Posterior cingulate gyrus (tissue), 11 donors: ENCODE results near the gene UBA7.
"Not testable (repeated sequence)": the region's sequence is repeated elsewhere in the genome, so short reads cannot be mapped to it uniquely, and the experiment has no call there.

Source experiments
- DNase-seq, 10 donors: peaks; one replicate each; pipeline versions ENCODE4 v3.0.0 to v3.0.0-alpha.2; 2020 to 2021; ENCODE audit warnings: mixed read lengths in 3 of 10
- intact Hi-C: fragments of 100-400 bp; cut with DNase I; formaldehyde crosslinking; loops from one replicate; pipeline ENCODE4 v1.15.1; 2023

UBA7 gene, protein sequence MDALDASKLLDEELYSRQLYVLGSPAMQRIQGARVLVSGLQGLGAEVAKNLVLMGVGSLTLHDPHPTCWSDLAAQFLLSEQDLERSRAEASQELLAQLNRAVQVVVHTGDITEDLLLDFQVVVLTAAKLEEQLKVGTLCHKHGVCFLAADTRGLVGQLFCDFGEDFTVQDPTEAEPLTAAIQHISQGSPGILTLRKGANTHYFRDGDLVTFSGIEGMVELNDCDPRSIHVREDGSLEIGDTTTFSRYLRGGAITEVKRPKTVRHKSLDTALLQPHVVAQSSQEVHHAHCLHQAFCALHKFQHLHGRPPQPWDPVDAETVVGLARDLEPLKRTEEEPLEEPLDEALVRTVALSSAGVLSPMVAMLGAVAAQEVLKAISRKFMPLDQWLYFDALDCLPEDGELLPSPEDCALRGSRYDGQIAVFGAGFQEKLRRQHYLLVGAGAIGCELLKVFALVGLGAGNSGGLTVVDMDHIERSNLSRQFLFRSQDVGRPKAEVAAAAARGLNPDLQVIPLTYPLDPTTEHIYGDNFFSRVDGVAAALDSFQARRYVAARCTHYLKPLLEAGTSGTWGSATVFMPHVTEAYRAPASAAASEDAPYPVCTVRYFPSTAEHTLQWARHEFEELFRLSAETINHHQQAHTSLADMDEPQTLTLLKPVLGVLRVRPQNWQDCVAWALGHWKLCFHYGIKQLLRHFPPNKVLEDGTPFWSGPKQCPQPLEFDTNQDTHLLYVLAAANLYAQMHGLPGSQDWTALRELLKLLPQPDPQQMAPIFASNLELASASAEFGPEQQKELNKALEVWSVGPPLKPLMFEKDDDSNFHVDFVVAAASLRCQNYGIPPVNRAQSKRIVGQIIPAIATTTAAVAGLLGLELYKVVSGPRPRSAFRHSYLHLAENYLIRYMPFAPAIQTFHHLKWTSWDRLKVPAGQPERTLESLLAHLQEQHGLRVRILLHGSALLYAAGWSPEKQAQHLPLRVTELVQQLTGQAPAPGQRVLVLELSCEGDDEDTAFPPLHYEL

DNA sequence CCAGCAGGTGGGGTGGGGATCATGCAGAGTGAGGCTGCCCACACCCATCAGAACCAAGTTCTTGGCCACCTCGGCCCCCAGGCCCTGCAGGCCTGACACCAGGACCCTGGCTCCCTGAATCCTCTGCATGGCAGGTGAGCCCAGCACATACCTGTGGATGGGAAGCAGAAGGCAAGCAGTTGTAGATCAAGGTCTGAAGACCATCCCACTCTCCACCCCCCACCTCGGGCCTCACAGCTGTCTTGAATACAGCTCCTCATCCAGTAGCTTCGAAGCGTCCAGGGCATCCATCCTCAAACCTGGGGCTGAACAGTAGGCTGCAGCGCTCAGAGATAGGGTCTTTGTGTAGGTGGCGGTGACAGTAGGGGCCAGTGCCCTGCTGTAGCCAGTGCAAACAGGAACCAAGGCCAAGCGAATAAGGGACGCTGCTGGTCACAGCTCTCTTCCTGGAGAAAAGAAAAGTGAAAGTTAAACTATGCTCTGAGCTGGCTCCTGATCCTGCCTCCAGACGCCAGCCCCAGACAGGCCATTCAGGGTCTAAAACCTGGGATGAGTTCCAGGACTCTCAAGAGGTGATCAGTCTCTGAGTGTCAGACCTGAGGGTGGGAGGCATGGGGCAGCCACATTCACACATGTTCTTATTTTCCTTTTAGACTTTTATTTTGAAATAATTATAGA is at the start of gene UBA7:
TSS of gene UBA7 (minus strand) at position 457 of the 678 bp plus-strand sequence. CDS start at position 291, 166 bp downstream.
- intact Hi-C loops: no loop called here
- DNase-seq: no peak

DNA sequence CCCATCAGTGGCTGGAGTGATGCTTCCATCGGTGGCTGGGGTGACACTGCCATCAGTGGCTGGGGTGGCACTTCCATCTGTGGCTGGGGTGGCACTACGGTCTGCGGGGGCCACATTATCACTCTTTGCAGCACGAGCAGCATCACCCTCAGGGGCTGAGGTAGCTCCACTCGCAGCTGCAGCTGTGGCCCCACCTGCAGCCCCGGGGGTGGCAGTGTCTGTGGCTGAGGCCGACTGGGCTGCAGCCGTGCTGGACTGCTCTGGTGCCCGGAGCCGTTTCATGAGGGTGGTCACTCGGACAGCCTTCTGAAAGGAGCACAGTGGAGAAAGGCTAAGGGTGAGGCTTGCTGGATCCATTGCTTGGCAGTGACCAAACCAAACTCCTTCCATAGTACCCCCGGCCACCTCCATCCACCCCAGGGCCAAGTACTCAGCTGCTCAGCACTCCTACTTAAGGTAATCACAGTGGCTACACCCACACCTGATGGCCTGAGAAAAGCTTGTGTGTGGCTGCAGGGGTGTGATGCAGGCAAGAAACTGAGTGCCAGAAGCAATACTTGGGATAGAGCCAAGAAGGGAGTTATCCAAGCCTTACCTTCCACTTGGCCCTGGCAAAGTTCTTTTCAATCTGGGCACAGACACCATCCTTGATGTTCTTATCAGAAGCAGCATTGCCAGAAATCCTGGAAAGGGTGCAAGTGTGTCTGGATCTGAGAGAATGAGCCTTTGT is 46.0 kb upstream of the UBA7 start:
- intact Hi-C loops: no loop called here
- DNase-seq: no peak

DNA sequence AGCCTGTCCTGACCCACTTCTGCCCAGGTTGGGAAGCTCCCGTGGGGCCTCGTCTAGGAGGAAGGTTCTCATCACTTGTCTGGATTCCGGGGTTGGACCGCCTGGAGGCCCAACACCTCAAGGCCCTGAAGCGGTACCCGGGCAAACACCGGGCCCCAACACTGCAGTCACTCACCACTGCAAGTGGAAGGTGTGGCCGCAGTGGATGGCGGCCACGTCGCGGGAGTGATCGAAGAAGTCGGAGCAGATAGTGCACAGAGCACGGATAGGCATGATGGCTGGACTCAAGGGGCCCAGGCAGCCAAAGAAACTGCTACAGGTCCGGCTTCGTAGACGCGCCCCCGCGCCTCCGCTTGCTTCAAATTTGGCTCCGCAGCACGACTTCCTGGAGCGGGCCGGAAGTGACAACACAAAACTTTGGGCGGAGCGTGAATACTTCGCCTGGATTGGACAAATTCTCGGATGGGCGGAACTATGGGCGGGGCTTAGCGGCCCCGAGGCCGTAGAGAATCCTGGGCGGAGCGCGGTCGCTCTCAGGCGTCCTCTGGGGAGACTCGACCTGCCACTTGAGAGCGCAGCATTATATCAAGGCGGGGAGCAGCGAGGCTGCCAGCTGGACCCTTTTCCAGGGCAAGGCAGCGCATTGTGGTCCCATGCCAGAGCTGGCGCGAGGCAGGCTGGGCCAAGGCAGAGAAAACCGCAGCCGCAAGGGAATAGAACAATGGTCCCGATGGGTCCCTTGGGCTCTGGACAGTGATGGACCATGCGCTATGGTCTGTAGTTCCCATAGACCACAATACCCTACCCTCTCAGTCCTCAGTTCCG is 42.6 kb upstream of the UBA7 start, which contains the start of gene TRAIP:
TSS of gene TRAIP (minus strand) at position 384 of the 825 bp plus-strand sequence. CDS start at position 273, 111 bp downstream.
- DNase-seq: peak; percentile 86 to 99 (median 94)
- intact Hi-C loops: no loop called here

DNA sequence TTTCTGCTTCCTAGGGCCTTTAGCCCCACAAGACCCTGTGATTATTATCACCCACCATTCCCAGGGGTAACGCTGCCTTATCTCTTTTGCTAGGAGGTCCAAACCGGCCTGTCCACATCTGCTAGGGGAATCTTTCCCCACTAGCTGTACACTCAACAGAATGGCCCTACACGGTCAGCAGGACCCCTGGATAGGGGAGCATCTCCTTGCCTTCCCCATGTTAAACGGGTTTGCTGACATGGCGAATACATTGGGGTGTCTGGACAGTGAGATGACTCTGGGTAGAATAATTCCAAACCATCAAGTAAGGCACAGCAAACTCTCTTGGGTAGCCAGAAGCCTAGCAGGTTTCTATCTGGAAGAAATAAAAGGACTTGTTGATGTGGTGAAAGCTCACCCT is 41.9 kb upstream of the UBA7 start:
- intact Hi-C loops: no loop called here
- DNase-seq: no peak

DNA sequence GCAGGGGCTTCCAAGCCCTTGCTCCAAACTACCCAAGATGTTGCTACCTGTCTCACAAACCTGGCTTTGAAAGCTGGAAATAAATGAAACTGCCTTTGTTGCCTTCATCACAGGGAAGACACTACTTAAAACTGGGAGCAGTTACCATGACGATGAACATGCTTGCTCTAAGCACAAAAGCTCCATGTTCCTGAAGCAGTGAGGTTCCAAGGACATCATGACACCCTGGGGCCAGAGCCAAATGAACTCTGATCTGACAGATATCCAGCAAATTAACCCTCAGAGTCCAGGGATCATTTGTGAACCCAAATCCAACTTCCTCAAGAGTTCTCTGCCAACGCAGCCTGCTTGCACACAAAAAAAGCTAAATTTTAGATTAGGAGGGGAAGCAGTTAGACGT is 31.9 kb upstream of the UBA7 start:
- DNase-seq: peak in 1 of 10 donors; percentile 1
- intact Hi-C loops: no loop called here

DNA sequence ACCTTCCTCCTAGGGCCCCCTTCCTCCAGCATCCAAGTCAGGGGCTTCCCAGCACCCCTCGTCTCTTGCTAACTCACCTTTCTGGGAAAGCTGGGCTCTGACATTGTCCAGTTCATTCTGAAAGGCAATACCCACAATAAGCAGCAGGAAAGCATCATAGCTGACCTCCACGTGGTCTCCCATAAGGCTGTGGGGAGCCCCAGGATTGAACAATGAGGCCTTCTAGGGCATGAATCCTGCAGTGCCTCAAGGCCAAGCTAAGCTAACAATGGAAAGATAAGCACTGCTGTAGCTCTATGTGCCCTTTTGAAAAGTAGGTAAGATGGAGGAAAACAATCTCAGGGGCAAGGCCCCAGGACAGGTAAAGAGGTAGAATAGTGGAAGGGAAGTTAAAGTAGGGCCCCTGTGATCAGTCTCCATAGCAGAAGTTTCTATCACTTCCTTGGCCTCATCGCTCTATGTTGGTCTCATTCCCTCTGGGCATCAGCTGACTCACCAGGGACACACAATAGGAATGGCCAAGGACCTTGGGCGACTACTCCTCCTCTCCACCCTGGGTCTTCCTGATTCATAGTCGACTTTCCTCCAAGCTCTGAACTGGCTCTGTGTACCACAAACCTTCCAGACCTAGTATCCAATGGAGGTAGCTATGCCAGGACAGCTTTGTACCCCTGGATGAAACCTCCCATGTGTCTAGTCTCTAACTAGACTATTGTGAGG is 30.9 kb upstream of the UBA7 start:
- peak in 1 of 10 donors; percentile 11 for DNase-seq
- intact Hi-C loops: loop anchor here (5.0 kb wide), 1 partner anchor 58 kb away; the partner anchor contains the start of gene MST1R

DNA sequence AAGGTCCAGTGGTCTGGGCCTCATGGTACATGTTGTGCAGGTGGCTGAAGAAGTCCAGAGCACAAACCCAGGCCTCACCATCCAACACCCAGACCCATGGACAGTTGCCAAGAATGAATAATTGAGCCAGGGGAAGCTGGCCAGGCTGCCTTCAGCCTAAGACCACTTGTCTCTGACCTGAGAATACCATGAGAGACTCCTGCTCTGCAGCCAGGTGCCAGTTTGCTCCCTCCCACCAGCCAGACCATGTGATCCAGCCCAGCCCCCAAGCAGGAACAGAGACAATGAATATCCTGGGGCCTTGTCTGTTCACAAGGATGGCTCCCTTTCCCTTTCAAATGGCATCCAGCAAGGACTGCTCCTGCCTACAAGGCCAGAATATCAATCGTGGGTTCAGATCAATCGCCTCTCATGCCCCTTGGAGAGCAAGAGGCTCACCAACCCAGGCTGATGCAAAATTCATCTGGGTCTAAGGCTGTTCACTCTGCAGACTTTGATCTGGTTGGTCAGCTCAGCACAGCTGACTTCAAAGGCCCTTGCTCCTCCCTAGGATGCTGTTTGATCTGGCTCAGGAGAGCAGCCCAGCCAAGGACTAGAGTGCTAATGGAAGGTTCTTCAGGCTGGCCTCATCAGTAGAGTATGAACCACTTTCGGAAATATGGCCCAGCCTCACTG is 29.2 kb upstream of the UBA7 start:
- peak in 1 of 10 donors; percentile 21 for DNase-seq
- intact Hi-C loops: loop anchor here (5.0 kb wide), 1 partner anchor 59 kb away; the partner anchor contains the start of gene MST1R

DNA sequence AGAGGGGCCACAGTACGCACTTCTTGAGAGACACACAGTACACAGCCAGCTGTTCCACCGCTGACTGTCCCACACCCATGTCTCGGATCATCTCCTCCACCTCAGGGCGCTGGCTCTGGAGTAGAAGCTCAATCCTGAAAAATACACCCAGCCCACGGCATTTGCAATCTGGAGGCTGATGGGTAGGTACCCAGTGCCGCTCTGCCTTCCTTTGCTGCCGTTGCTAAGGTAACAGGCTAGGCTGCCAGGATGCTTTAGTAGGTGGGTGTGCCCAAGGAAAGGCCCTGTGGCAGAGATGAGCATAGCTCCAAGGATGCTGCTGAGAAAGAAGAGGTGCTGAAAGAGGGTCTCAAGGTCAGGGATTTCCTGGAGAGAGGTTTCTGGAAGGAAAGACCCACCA is 28.1 kb upstream of the UBA7 start:
- DNase-seq: peak in 9 of 10 donors; percentile 31 to 95 (median 66)
- intact Hi-C loops: loop anchor here (5.0 kb wide), 1 partner anchor 60 kb away; the partner anchor contains the start of gene MST1R

DNA sequence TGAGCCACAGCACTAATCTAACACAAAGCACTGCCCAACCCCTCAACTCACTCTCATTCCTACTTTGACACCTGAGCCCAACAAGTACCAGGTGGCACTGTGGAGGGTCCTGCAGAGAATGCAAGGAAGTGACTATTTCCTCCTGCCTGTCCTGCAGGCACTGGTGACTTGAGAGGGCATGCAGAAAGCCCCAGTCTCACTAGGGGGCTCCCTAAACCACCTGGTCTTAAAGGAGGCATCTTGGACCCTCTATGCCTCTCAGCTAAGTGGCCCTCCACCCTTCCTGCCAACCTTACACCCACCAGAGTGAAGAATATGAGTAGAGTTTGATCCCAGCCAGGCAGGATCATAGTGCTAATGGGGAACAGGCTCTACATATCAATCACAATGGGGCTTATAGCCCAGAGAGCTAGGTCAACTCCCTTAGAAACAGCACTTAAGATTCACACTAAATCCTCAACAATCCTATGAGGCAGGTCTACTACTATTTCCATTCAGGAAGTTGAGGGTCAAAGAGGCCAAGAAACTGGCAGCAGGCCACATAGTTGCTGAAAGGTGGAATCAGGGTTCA is 27.5 kb upstream of the UBA7 start:
- peak in 2 of 10 donors; percentile 23 to 65 for DNase-seq
- intact Hi-C loops: loop anchor here (5.0 kb wide), 1 partner anchor 61 kb away; the partner anchor contains the start of gene MST1R

DNA sequence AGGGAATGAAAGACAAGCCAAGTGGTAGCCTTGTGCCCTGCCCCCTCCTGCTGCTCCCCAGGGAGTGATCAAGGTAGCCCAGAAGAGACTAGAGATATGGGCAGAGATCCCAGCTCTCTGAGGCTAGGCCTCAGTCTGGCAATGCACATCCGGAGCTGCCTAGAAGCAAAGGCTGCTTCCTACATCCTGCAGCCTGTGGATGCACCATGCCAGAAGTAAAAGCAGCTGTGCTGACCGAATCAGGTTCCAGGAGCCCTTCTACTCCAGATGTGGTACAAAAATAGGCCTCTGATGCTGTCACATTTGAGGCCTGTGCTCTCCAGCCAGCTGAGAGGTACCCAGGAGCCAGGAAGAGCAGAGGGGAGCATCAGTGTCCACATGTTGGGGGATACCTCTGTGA is 26.6 kb upstream of the UBA7 start:
- peak in 2 of 10 donors; percentile 26 to 58 for DNase-seq

DNA sequence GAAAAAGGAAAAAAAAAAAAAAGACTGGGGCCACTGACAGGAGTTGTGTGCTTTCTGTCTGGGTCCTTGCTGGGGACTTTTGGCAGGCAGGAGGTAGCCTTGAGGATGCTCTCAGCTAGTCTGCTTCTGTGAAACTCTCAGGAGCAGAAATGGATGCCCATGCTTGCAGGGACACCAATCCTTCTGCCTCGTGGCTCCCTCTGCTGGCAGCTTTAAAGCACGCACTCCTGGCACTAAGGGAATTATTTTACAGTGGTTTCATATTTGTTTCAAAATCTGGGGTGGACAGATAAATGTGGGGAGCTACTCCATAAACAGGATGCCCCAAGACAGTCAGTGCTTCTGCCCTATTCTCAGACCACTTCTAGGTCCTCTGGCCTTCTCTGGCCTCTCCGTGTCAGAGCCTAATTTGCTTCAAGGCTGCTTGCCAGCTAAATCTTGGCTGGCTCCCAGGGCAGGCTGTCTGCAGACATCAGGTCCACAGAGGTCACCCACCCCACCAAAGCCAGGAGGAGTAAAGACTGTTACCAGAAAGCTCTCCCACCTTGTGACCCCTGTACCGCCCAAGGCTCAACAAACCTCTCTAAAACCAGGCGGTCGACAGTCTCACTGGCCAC is 25.5 kb upstream of the UBA7 start:
- intact Hi-C loops: loop anchor here (1.0 to 10.0 kb wide), 3 partner anchors 37 to 300 kb away; partner anchors contain the start of gene GMPPB
- DNase-seq: peak; percentile 67 to 97 (median 84)

More for the DNA sequence above, 26.6 kb upstream of the UBA7 start:
- intact Hi-C loops: loop anchor here (5.0 kb wide), 1 partner anchor 62 kb away; the partner anchor contains the start of gene MST1R

DNA sequence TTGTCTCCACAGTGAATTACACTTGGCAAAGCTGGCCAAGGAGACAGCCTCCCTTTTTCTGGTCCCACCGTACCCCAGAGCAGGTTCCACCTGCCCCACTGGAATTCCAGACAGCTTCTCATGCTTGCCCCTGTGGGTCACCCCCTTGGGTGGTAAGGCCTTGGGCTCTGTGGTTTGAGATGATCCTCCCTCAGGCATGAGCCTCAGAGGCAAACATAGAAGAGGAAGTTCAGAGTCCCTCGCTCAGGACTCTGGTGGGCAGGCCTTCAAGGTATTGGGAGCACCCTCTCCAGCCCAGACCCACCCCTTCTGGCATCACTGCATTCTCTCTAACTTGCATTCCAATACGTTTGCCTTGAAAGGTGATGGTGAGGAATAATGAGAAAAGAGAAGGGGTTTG is 17.6 kb upstream of the UBA7 start:
- DNase-seq: peak in 1 of 10 donors; percentile 5
- intact Hi-C loops: loop anchor here (10.0 kb wide), 1 partner anchor 107 kb away; the partner anchor contains the start of gene GMPPB

DNA sequence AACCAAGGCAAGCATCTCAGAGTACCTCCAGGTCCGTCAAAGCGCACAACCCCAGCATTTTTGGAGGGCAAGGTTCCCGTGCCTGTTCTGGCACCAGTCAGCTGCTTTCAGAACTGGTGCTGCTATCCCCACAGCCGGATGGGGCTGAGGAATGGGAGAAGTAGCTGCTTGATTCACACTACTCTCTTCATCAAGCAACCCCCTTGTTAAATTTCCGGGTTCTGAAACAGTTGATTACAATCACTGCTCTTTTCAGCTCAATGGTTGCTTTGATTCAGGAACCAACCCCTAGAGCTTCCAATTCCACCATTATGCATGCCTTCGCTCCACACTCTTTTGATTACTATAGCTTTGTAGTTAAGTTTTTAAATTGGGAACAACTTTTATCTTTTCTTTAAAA is 12.3 kb upstream of the UBA7 start:
- intact Hi-C loops: no loop called here
- peak in 1 of 10 donors; percentile 58 for DNase-seq

DNA sequence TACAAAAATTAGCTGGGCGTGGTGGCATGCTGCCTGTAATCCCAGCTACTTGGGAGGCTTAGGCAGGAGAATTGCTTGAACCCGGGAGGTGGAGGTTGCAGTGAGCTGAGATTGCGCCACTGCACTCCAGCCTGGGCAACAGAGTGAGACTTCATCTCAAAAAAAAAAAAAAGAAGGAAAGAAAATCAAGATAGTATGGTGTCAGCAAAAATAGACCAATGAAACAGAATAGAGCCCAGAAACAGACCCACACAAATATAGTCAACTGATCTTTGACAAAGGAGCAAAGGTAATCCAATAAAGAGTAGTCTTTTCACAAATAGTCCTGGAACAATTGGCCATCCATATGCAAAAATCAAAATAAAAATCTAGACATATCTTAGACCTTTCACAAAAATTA is 9.4 kb upstream of the UBA7 start:
- intact Hi-C loops, DNase-seq: not testable (repeated sequence)

DNA sequence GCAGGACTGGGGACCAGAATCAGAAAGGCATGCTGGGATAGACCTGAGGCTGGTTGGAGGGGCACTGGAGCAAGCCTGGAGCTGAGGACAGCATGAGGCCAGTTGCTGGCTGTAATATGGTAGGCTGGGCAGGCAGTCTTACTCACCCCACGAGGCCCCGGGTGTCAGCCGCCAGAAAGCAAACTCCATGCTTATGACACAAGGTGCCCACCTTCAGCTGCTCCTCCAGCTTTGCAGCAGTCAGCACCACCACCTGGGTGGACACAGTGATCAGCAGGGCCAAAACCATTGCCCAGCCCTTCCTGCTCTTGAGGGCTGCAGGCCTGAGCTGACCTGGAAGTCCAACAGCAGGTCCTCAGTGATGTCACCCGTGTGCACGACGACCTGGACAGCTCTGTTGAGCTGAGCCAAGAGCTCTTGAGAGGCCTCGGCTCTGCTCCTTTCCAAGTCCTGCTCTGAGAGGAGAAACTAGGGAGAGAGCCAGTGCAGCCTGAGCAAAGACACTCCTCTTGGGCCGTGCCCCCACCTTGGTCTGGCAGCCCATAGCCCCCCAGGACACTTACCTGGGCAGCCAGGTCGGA is 747 bp downstream of the UBA7 start:
- intact Hi-C loops: no loop called here
- DNase-seq: no peak
